HepG2 (cell line): Measurements from ENCODE around the gene TMEM39B. TPM values are rescaled to one million over a fixed set of nuclear protein-coding genes. Genes with fewer than 3 reads are reported as not detected.
A peak's percentile ranks its signal among the peaks of the same experiment; 100 is the strongest.

ENCODE experiments used
- BRD4 ChIP-seq: sonication (generic); formaldehyde crosslinking; IDR thresholded peaks from 2 replicates; pipeline ENCODE4 v1.4.0; 2020; ENCODE audit warnings: missing genetic modification reagents
- CBX2 ChIP-seq, 2 experiments: fragments of 200-600 bp in 1 of 2; sonication (generic); formaldehyde crosslinking in 1 of 2; IDR thresholded peaks; 2 replicates each; pipeline versions ENCODE4 v1.7.0 to v1.8.1; 2018 to 2022; ENCODE audit warnings: low read depth in 2 of 2, low read length in 1 of 2, mild to moderate bottlenecking in 1 of 2, missing genetic modification reagents in 1 of 2
- FOSL1 ChIP-seq: sonication (generic); formaldehyde crosslinking; IDR thresholded peaks from 2 replicates; pipeline ENCODE4 v1.9.0; 2021; ENCODE audit warnings: missing genetic modification reagents, borderline replicate concordance
- FOXA3 ChIP-seq: IDR thresholded peaks from 2 replicates; pipeline ENCODE4 v1.6.1; 2016; ENCODE audit warnings: missing genetic modification reagents, missing compliant biosample characterization
- IRX3 ChIP-seq: sonication (generic); formaldehyde crosslinking; IDR thresholded peaks from 2 replicates; pipeline ENCODE4 v1.8.1; 2023; ENCODE audit warnings: mild to moderate bottlenecking, low read depth, missing genetic modification reagents, borderline replicate concordance
- KLF6 ChIP-seq: IDR thresholded peaks from 2 replicates; pipeline ENCODE4 v1.8.0; 2016; ENCODE audit warnings: missing biosample characterization, missing genetic modification reagents
- NFIC ChIP-seq: IDR thresholded peaks from 2 replicates; pipeline ENCODE4 v1.6.1; 2012; ENCODE audit warnings: mild to moderate bottlenecking, low read length, inconsistent platforms
- SOX5 ChIP-seq: IDR thresholded peaks from 2 replicates; pipeline ENCODE4 v1.6.1; 2016; ENCODE audit warnings: borderline replicate concordance
- THYN1 ChIP-seq: sonication (generic); formaldehyde crosslinking; IDR thresholded peaks from 2 replicates; pipeline ENCODE4 v1.8.1; 2023; ENCODE audit warnings: low read depth, mild to moderate bottlenecking, moderate library complexity, missing genetic modification reagents, borderline replicate concordance
- ZKSCAN1 ChIP-seq: fragments of 150-350 bp; IDR thresholded peaks from 2 replicates; pipeline ENCODE4 v1.6.1; 2014; ENCODE audit warnings: low read length
- ZNF224 ChIP-seq: sonication (generic); formaldehyde crosslinking; IDR thresholded peaks from 2 replicates; pipeline ENCODE4 v1.5.0; 2020; ENCODE audit warnings: mild to moderate bottlenecking, missing genetic modification reagents
- ZNF432 ChIP-seq: sonication (generic); formaldehyde crosslinking; IDR thresholded peaks from 2 replicates; pipeline ENCODE4 v1.5.0; 2020; ENCODE audit warnings: missing genetic modification reagents, mild to moderate bottlenecking, borderline replicate concordance
- ZNF816 ChIP-seq: sonication (generic); formaldehyde crosslinking; IDR thresholded peaks from 2 replicates; pipeline ENCODE4 v1.8.0; 2022; ENCODE audit warnings: missing genetic modification reagents, mild to moderate bottlenecking, borderline replicate concordance
- polyA plus RNA-seq, 8 experiments: library from polyadenylated mRNA; depleted of rRNA in 3 of 8; stranded (reverse) in 7 of 8; unstranded in 1 of 8; fragments of >200 nt; fragmentation: Illumina TruSeq in 4 of 8; extraction: Trizol in 4 of 8; gene quantifications; 2 replicates each; pipeline versions ENCODE4 v1.2.1 to v1.2.3, GENCODE V29; 2011 to 2016; ENCODE audit warnings: low read depth in 4 of 8, missing spikeins in 1 of 8, mixed read lengths in 1 of 8; ENCODE audit not compliant: insufficient read depth in 1 of 8
- total RNA-seq, 5 experiments: library from RNA; depleted of rRNA; stranded (reverse); fragments of >200 nt; fragmentation: Illumina TruSeq; extraction: Trizol; gene quantifications; 2 replicates each; pipeline ENCODE4 v1.2.3, GENCODE V29; 2016; ENCODE audit warnings: low read depth in 1 of 5
- TF ChIP-seq, protein P1 (sequence below): sonication (generic); formaldehyde crosslinking; IDR thresholded peaks from 2 replicates; pipeline ENCODE4 v1.8.1; 2022; ENCODE audit warnings: mild to moderate bottlenecking, missing genetic modification reagents
- TF ChIP-seq, protein P2 (sequence below): sonication (generic); formaldehyde crosslinking; IDR thresholded peaks from 2 replicates; pipeline ENCODE4 v1.5.0; 2020; ENCODE audit warnings: missing genetic modification reagents
- TF ChIP-seq, protein P3 (sequence below): sonication (generic); formaldehyde crosslinking; IDR thresholded peaks from 2 replicates; pipeline ENCODE4 v1.8.1; 2023; ENCODE audit warnings: mild to moderate bottlenecking, inconsistent platforms, moderate library complexity, missing genetic modification reagents, borderline replicate concordance
- TF ChIP-seq, protein P4 (sequence below): sonication (generic); formaldehyde crosslinking; IDR thresholded peaks from 2 replicates; pipeline ENCODE4 v1.5.0; 2020; ENCODE audit warnings: mild to moderate bottlenecking, low read depth, missing genetic modification reagents, borderline replicate concordance
- TF ChIP-seq, protein P5 (sequence below), 2 experiments: sonication (generic) in 1 of 2; formaldehyde crosslinking in 1 of 2; IDR thresholded peaks; 2 replicates each; pipeline versions ENCODE4 v1.6.1 to v1.9.0; 2014 to 2022; ENCODE audit warnings: antibody characterized with exemption in 1 of 2, borderline replicate concordance in 1 of 2, inconsistent platforms in 1 of 2, low read depth in 1 of 2, missing genetic modification reagents in 1 of 2

The TMEM39B gene
- total and polyA plus RNA-seq, 2 of the 13 experiments (the other 11 are each of a cell fraction or from before 2014, with no cell fraction given), result 4.9 to 10.4 TPM

DNA sequence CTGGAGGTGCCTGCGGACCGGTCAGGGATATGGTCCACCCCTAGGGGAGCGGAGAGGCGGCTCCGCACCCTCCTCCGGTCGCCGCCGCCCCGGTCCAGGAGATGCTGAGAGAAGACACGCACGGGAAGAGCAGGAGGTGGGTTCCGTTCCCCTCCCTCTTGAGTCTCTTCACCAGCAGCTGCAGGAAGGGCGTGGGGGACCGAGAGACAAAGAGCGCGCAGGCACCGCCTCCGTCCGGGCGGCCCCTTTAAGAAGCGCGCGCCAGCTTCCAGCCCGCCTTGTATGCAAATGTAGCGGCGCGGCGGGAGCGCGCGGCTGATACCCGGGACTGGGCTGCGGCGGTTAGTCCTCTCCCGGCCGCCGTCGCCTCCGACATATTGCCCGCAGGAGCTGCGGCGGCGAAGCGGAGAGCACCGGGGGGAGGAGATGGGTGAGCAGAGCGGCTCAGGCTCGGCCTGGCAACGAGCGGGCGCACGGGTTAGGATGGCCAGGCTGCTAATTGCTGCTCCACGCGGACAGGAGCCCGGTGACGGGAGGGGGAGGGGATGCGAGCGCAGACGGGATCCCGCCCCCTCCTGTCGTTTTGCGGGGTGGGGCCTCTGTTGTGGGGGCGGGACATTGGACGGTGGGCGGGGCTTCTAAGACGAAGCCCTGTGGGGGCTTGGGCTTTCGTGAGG lies at the start of gene TMEM39B (continued):
- TF ChIP-seq SOX5 (CRISPR knock-in tag) (peak; percentile 55; the same call in 1 of the 2 replicates), KLF6 (CRISPR knock-in tag) (no peak), ZNF224 (CRISPR knock-in tag) (no peak), CBX2 (IDR thresholded peaks at IDR 0.05; ENCODE audit: low read depth, low read length) (no peak), CBX2 (CRISPR knock-in tag; IDR thresholded peaks at IDR 0.05; ENCODE audit: low read depth) (no peak), ZNF816 (CRISPR knock-in tag) (0 out of 2 replicates have a peak, but pooled peaks have one; percentile 73), BRD4 (CRISPR knock-in tag) (no peak), IRX3 (CRISPR knock-in tag) (no peak), THYN1 (CRISPR knock-in tag) (no peak), FOSL1 (CRISPR knock-in tag) (no peak), FOXA3 (CRISPR knock-in tag) (no peak; the same call in 1 of the 2 replicates), ZKSCAN1 (no peak), NFIC (no peak), ZNF432 (no peak)
- TF ChIP-seq, protein P1, sequence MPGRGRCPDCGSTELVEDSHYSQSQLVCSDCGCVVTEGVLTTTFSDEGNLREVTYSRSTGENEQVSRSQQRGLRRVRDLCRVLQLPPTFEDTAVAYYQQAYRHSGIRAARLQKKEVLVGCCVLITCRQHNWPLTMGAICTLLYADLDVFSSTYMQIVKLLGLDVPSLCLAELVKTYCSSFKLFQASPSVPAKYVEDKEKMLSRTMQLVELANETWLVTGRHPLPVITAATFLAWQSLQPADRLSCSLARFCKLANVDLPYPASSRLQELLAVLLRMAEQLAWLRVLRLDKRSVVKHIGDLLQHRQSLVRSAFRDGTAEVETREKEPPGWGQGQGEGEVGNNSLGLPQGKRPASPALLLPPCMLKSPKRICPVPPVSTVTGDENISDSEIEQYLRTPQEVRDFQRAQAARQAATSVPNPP, result no peak
- TF ChIP-seq, protein P2, sequence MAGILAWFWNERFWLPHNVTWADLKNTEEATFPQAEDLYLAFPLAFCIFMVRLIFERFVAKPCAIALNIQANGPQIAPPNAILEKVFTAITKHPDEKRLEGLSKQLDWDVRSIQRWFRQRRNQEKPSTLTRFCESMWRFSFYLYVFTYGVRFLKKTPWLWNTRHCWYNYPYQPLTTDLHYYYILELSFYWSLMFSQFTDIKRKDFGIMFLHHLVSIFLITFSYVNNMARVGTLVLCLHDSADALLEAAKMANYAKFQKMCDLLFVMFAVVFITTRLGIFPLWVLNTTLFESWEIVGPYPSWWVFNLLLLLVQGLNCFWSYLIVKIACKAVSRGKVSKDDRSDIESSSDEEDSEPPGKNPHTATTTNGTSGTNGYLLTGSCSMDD (CRISPR knock-in tag), result no peak
- TF ChIP-seq, protein P3, sequence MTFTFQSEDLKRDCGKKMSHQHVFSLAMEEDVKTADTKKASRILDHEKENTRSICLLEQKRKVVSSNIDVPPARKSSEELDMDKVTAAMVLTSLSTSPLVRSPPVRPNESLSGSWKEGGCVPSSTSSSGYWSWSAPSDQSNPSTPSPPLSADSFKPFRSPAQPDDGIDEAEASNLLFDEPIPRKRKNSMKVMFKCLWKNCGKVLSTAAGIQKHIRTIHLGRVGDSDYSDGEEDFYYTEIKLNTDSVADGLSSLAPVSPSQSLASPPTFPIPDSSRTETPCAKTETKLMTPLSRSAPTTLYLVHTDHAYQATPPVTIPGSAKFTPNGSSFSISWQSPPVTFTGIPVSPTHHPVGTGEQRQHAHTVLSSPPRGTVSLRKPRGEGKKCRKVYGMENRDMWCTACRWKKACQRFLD (CRISPR knock-in tag), result peak; percentile 61; the same call in 1 of the 2 replicates
- TF ChIP-seq, protein P4, sequence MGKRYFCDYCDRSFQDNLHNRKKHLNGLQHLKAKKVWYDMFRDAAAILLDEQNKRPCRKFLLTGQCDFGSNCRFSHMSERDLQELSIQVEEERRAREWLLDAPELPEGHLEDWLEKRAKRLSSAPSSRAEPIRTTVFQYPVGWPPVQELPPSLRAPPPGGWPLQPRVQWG (CRISPR knock-in tag), result no peak
- TF ChIP-seq, protein P5, sequence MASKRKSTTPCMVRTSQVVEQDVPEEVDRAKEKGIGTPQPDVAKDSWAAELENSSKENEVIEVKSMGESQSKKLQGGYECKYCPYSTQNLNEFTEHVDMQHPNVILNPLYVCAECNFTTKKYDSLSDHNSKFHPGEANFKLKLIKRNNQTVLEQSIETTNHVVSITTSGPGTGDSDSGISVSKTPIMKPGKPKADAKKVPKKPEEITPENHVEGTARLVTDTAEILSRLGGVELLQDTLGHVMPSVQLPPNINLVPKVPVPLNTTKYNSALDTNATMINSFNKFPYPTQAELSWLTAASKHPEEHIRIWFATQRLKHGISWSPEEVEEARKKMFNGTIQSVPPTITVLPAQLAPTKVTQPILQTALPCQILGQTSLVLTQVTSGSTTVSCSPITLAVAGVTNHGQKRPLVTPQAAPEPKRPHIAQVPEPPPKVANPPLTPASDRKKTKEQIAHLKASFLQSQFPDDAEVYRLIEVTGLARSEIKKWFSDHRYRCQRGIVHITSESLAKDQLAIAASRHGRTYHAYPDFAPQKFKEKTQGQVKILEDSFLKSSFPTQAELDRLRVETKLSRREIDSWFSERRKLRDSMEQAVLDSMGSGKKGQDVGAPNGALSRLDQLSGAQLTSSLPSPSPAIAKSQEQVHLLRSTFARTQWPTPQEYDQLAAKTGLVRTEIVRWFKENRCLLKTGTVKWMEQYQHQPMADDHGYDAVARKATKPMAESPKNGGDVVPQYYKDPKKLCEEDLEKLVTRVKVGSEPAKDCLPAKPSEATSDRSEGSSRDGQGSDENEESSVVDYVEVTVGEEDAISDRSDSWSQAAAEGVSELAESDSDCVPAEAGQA (IDR thresholded peaks at IDR 0.05; ENCODE audit: low read depth), result no peak; the same call in 1 of the 2 replicates
- TF ChIP-seq, protein P5 (CRISPR knock-in tag; IDR thresholded peaks at IDR 0.05; ENCODE audit: borderline replicate concordance), result no peak
